GM12878 (cell line): Measurements from ENCODE around the gene SETDB1. TPM values are rescaled to one million over a fixed set of nuclear protein-coding genes. Genes with fewer than 3 reads are reported as not detected.

Source experiments
- BRCA1 ChIP-seq: IDR thresholded peaks from 2 replicates; pipeline ENCODE4 v1.6.1; 2011; ENCODE audit warnings: low read depth, low read length, improper control_type of control experiment
- CBX5 ChIP-seq: sonication (generic); IDR thresholded peaks from 2 replicates; pipeline ENCODE4 v1.6.1; 2016; ENCODE audit warnings: low read depth, moderate library complexity, mild to moderate bottlenecking, inconsistent platforms
- CEBPZ ChIP-seq: fragments of 150-350 bp; IDR thresholded peaks from 2 replicates; pipeline ENCODE4 v1.6.1; 2016; ENCODE audit warnings: low read depth, low read length
- EED ChIP-seq: sonication (generic); IDR thresholded peaks from 2 replicates; pipeline ENCODE4 v1.6.1; 2016; ENCODE audit warnings: antibody characterized with exemption, low read depth
- EP300 ChIP-seq, 2 experiments: fragments of 150-350 bp in 1 of 2; IDR thresholded peaks; 2 replicates each; pipeline ENCODE4 v1.6.1; 2011 to 2012; ENCODE audit warnings: low read depth in 2 of 2, low read length in 2 of 2, borderline replicate concordance in 1 of 2, improper control_type of control experiment in 1 of 2, inconsistent platforms in 1 of 2; ENCODE audit not compliant: control insufficient read depth in 1 of 2
- IKZF2 ChIP-seq, 2 experiments: fragments of 450-650 bp; IDR thresholded peaks; 2 replicates each; pipeline ENCODE4 v1.6.1; 2017; ENCODE audit warnings: mild to moderate bottlenecking in 2 of 2, moderate library complexity in 2 of 2
- KAT2A ChIP-seq: conservative IDR thresholded peaks from 2 replicates; pipeline ENCODE4 v1.6.1; 2011; ENCODE audit warnings: low read depth, low read length; ENCODE audit not compliant: control insufficient read depth
- MEF2B ChIP-seq: fragments of 450-650 bp; IDR thresholded peaks from 2 replicates; pipeline ENCODE4 v1.6.1; 2018; ENCODE audit warnings: mild to moderate bottlenecking, moderate library complexity; ENCODE audit not compliant: partially characterized antibody, poor library complexity, severe bottlenecking
- MTA3 ChIP-seq: IDR thresholded peaks from 2 replicates; pipeline ENCODE4 v1.6.1; 2012; ENCODE audit warnings: low read length, inconsistent platforms, borderline replicate concordance
- RAD21 ChIP-seq: IDR thresholded peaks from 2 replicates; pipeline ENCODE4 v1.6.1; 2011; ENCODE audit warnings: mild to moderate bottlenecking, low read depth, low read length, moderate library complexity; ENCODE audit not compliant: insufficient read depth
- RUNX3 ChIP-seq: IDR thresholded peaks from 2 replicates; pipeline ENCODE4 v1.6.1; 2012; ENCODE audit warnings: low read length, inconsistent platforms
- SUPT20H ChIP-seq: IDR thresholded peaks from 2 replicates; pipeline ENCODE4 v1.6.1; 2011; ENCODE audit warnings: low read depth, mild to moderate bottlenecking, low read length, moderate library complexity, borderline replicate concordance; ENCODE audit not compliant: control insufficient read depth
- TCF12 ChIP-seq: IDR thresholded peaks from 2 replicates; pipeline ENCODE4 v1.6.1; 2011; ENCODE audit warnings: low read depth, mild to moderate bottlenecking, low read length
- TCF7 ChIP-seq: IDR thresholded peaks from 2 replicates; pipeline ENCODE4 v1.6.1; 2014; ENCODE audit warnings: antibody characterized with exemption, borderline replicate concordance
- ZBTB11 ChIP-seq: fragments of 450-650 bp; formaldehyde crosslinking; IDR thresholded peaks from 2 replicates; pipeline ENCODE4 v1.5.0; 2022; ENCODE audit warnings: mild to moderate bottlenecking, missing genetic modification characterization
- ZNF274 ChIP-seq: IDR thresholded peaks from one replicate; pipeline ENCODE4 v1.8.0; 2011; ENCODE audit not compliant: insufficient read length, insufficient read depth
- polyA plus RNA-seq, 11 experiments: library from polyadenylated mRNA; depleted of rRNA in 4 of 11; unstranded in 6 of 11; stranded (reverse) in 5 of 11; fragments of >200 nt; fragmentation: Nextera tagmentation in 4 of 11; fragmentation: Illumina TruSeq in 1 of 11; extraction: Ambion mirVana in 4 of 11; extraction: Trizol in 1 of 11; gene quantifications; 1 replicate in 1 of 11; 2 replicates in 10 of 11; pipeline versions ENCODE4 v1.2.1 to v1.2.3, GENCODE V29; 2011 to 2016; ENCODE audit warnings: inconsistent platforms in 2 of 11, missing spikeins in 2 of 11, low read depth in 1 of 11
- total RNA-seq, 4 experiments: library from RNA; depleted of rRNA in 3 of 4; stranded (reverse); fragments of >200 nt in 3 of 4; fragmentation: Illumina TruSeq in 1 of 4; extraction: Trizol in 1 of 4; gene quantifications; 2 replicates each; pipeline versions ENCODE4 v1.2.1 to v1.2.3, GENCODE V29; 2013 to 2021
- TF ChIP-seq, protein P1 (sequence below): fragments of 450-650 bp; IDR thresholded peaks from 2 replicates; pipeline ENCODE4 v1.6.1; 2016; ENCODE audit warnings: mild to moderate bottlenecking
- TF ChIP-seq, protein P2 (sequence below): fragments of 450-650 bp; IDR thresholded peaks from 2 replicates; pipeline ENCODE4 v1.6.1; 2017; ENCODE audit warnings: mild to moderate bottlenecking

SETDB1 gene
- total and polyA plus RNA-seq, 10 of the 15 experiments (the other 5 are each of a cell fraction or from before 2014, with no cell fraction given): 14.3 to 56.7 (median 35.7) TPM

DNA sequence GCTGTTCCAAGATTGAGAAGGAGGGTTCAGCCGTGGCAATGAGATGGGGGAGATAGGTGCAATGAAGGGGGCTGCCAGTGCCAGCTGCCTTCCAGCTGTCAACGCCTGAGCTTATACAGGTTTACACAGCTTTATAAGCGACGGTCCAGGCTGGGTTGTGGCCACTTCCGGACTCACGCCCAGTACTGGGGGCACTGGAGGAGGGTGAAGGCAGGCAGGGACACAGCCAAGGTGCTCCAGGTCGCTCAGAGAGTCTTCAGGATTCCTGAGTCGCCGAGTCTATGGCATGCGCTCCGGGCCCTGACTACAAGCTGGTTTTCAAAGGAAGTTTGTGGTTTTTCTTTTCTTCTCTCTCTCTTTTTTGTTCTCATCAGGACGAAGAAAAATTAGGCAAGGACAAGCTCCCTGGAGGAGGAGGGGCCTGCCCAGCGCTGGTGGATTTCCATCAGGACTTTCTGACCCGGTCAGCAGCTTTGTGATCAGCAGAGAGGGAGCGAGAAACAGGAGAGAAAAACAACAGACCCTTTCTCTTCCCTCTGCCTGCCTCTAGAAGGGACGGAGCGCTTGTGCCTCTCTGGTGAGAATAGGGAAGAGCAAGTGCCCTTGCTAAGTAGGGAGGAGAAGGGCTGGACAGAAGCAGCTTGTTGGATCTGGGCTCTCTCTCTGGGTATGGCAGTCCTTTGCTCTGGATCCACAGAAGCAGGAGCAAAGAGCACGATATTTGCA, 80.3 kb downstream of the SETDB1 start, which contains the start of gene MINDY1 (continued):
- TF ChIP-seq, protein P1, sequence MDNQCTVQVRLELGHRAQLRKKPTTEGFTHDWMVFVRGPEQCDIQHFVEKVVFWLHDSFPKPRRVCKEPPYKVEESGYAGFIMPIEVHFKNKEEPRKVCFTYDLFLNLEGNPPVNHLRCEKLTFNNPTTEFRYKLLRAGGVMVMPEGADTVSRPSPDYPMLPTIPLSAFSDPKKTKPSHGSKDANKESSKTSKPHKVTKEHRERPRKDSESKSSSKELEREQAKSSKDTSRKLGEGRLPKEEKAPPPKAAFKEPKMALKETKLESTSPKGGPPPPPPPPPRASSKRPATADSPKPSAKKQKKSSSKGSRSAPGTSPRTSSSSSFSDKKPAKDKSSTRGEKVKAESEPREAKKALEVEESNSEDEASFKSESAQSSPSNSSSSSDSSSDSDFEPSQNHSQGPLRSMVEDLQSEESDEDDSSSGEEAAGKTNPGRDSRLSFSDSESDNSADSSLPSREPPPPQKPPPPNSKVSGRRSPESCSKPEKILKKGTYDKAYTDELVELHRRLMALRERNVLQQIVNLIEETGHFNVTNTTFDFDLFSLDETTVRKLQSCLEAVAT: peak; percentile 16; the same call in 1 of the 2 replicates
- TF ChIP-seq RAD21 (peak; percentile 39; the same call in 1 of the 2 replicates), EP300 (IDR thresholded peaks at IDR 0.05; ENCODE audit: borderline replicate concordance in 1 of 2, control insufficient read depth in 1 of 2, low read depth in 2 of 2, low read length in 2 of 2) (no peak), MEF2B (no peak), BRCA1 (no peak), SUPT20H (no peak), IKZF2 (IDR thresholded peaks at IDR 0.05) (peak; percentile 55 to 64), TCF12 (0 out of 2 replicates have a peak, but pooled peaks have one; percentile 26), EED (no peak; the same call in 1 of the 2 replicates), CEBPZ (no peak), ZNF274 (no peak), TCF7 (no peak), MTA3 (no peak), RUNX3 (peak; percentile 76), CBX5 (no peak), ZBTB11 (no peak), KAT2A (no peak)
- TF ChIP-seq, protein P2, sequence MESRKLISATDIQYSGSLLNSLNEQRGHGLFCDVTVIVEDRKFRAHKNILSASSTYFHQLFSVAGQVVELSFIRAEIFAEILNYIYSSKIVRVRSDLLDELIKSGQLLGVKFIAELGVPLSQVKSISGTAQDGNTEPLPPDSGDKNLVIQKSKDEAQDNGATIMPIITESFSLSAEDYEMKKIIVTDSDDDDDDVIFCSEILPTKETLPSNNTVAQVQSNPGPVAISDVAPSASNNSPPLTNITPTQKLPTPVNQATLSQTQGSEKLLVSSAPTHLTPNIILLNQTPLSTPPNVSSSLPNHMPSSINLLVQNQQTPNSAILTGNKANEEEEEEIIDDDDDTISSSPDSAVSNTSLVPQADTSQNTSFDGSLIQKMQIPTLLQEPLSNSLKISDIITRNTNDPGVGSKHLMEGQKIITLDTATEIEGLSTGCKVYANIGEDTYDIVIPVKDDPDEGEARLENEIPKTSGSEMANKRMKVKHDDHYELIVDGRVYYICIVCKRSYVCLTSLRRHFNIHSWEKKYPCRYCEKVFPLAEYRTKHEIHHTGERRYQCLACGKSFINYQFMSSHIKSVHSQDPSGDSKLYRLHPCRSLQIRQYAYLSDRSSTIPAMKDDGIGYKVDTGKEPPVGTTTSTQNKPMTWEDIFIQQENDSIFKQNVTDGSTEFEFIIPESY: no peak
